HG03280 (cell line): Measurements from ENCODE around the gene DNAH6.
"Not testable (repeated sequence)": the region's sequence is repeated elsewhere in the genome, so short reads cannot be mapped to it uniquely, and the experiment has no call there.

Experiments
- ATAC-seq: cut with Tn5 transposase; IDR thresholded peaks from one replicate; pipeline ENCODE4 v1.9.1; 2021; ENCODE audit warnings: mild to moderate bottlenecking, moderate library complexity; ENCODE audit not compliant: unreplicated experiment

DNAH6 gene

GRCh38 chr2:84732897-84733778 lies 216.8 kb downstream of the DNAH6 start:
- no peak for ATAC-seq

- no peak for ATAC-seq
These were observed 219.1 kb downstream of the DNAH6 start for GRCh38 chr2:84735389-84735788.

- ATAC-seq = peak; percentile 93
These were observed 225.0 kb downstream of the DNAH6 start for GRCh38 chr2:84741182-84741822.

GRCh38 chr2:84748341-84748740 lies 232.0 kb downstream of the DNAH6 start:
- ATAC-seq = no peak

- ATAC-seq = no peak
These were observed 233.1 kb downstream of the DNAH6 start for GRCh38 chr2:84749442-84749841.

GRCh38 chr2:84755096-84755495 lies 238.8 kb downstream of the DNAH6 start:
- no peak for ATAC-seq

- ATAC-seq = no peak
These were observed 241.3 kb downstream of the DNAH6 start for GRCh38 chr2:84757648-84758047.

- no peak for ATAC-seq
These were observed 250.5 kb downstream of the DNAH6 start for GRCh38 chr2:84766791-84767190.

- no peak for ATAC-seq
These were observed 252.5 kb downstream of the DNAH6 start for GRCh38 chr2:84768840-84769239.

GRCh38 chr2:84770280-84770679 lies 254.0 kb downstream of the DNAH6 start:
- ATAC-seq = no peak

- ATAC-seq = no peak
These were observed 255.0 kb downstream of the DNAH6 start for GRCh38 chr2:84771251-84771650.

GRCh38 chr2:84773562-84773961 lies 257.3 kb downstream of the DNAH6 start:
- ATAC-seq = not testable (repeated sequence)

GRCh38 chr2:84776011-84776410 lies 259.7 kb downstream of the DNAH6 start:
- ATAC-seq = no peak

GRCh38 chr2:84778911-84779690 lies 262.8 kb downstream of the DNAH6 start:
- ATAC-seq = no peak

- no peak for ATAC-seq
These were observed 263.5 kb downstream of the DNAH6 start for GRCh38 chr2:84779781-84780180.

GRCh38 chr2:84781942-84782716 lies 265.8 kb downstream of the DNAH6 start:
- ATAC-seq = no peak

GRCh38 chr2:84782717-84783442 lies 266.6 kb downstream of the DNAH6 start:
- ATAC-seq = no peak

GRCh38 chr2:84785950-84786349 lies 269.7 kb downstream of the DNAH6 start:
- ATAC-seq = no peak

- ATAC-seq = no peak
These were observed 270.3 kb downstream of the DNAH6 start for GRCh38 chr2:84786601-84787000.

- ATAC-seq = no peak
These were observed 271.7 kb downstream of the DNAH6 start for GRCh38 chr2:84788027-84788426.
